WTC11 (cell line): ENCODE data around the gene TEKT3.

ENCODE experiments used
- ATF3 ChIP-seq: sonication (generic); formaldehyde crosslinking; conservative IDR thresholded peaks from 2 replicates; pipeline ENCODE4 v1.8.1; 2022; ENCODE audit warnings: mild to moderate bottlenecking, missing genetic modification reagents
- CBFB ChIP-seq: sonication (generic); formaldehyde crosslinking; IDR thresholded peaks from 2 replicates; pipeline ENCODE4 v1.8.1; 2022; ENCODE audit warnings: mild to moderate bottlenecking, low read depth, missing genetic modification reagents
- CTCF ChIP-seq: fragments of 200-600 bp; IDR thresholded peaks from 2 replicates; pipeline ENCODE4 v1.8.0; 2022; ENCODE audit warnings: antibody characterized with exemption
- OVOL2 ChIP-seq: fragments of 250-450 bp; sonication (Bioruptor Pico); IDR thresholded peaks from 2 replicates; pipeline ENCODE4 v1.9.0; 2021; ENCODE audit warnings: mild to moderate bottlenecking, borderline replicate concordance
- TEAD4 ChIP-seq: sonication (generic); formaldehyde crosslinking; IDR thresholded peaks from 2 replicates; pipeline ENCODE4 v1.8.0; 2022; ENCODE audit warnings: mild to moderate bottlenecking, missing genetic modification reagents
- USF1 ChIP-seq: sonication (generic); formaldehyde crosslinking; IDR thresholded peaks from 2 replicates; pipeline ENCODE4 v1.8.0; 2022; ENCODE audit warnings: mild to moderate bottlenecking, missing genetic modification reagents
- USF2 ChIP-seq: sonication (generic); formaldehyde crosslinking; IDR thresholded peaks from 2 replicates; pipeline ENCODE4 v1.8.1; 2023; ENCODE audit warnings: mild to moderate bottlenecking, missing genetic modification reagents, moderate library complexity
- ZNF416 ChIP-seq: fragments of 250-450 bp; sonication (Bioruptor Pico); IDR thresholded peaks from 2 replicates; pipeline ENCODE4 v1.9.0; 2021; ENCODE audit warnings: mild to moderate bottlenecking, inconsistent platforms

- TF ChIP-seq USF2 (no peak), CTCF (no peak), ZNF416 (no peak), USF1 (CRISPR knock-in tag) (no peak), ATF3 (no peak), OVOL2 (no peak), TEAD4 (CRISPR knock-in tag) (no peak), CBFB (no peak)
These were observed 84.7 kb downstream of the TEKT3 start for GRCh38 chr17:15256689-15257088.
